Measurements from ENCODE around the gene AP2A2.
A peak's percentile ranks its signal among the peaks of the same experiment; 100 is the strongest.

The AP2A2 gene

DNA sequence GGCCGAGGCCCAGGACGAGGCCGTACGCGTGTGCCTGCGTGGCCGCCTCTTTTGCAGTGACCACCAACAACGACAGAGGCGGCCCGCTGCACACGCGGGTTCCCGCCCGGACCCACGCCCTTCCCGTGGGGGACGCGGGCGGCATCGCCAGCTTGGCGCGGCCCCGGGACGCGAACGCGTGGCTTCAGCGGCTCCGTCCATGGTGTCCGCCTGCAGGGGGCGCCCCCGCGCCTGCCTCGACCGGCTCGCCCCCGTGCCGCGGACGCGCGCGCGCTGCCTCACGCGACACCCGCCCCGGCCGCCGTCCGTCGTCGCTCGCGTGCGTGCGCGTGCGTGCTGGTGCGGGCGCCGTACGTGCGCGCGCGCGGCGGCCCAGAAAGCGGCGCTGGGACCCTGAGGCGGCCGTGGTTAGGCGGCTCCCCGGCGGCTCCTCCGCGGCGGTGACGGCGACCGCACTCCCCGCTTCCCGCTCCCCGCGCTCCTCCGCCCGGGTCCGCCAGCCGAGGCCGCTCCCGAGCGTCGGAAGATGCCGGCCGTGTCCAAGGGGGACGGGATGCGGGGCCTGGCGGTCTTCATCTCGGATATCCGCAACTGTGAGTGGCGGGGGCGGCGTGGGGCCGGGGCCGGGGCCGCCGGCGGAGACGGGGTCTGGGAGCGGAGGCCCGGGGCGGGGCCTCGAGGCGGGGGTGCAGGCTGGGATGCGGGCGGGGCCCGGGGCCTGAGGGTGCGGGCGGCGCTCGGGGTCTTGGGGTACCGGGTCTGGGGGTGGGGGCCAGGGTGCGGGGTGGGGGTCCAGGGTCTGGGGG, at the start of gene AP2A2:
Gene AP2A2 (plus strand): TSS at position 375 of the 806 bp plus-strand sequence. CDS start 152 bp downstream, at position 527.
- H3K4me3 ChIP-seq (ENCODE audit: low read depth, low read length) = peak within 1 kb of the TSS; percentile 64
- in situ Hi-C loops (cut with HindIII; ENCODE audit: low sequenced_read_pairs) = no loop called here
- peak; percentile 34 for TF ChIP-seq CTCF (IDR thresholded peaks at IDR 0.05; ENCODE audit: low read depth, low read length, missing control alignments)
- peak; percentile 70 for DNase-seq (ENCODE audit: low read depth)

- H3K4me3 ChIP-seq (ENCODE audit: low read depth, low read length) = no peak overlapping the region
- peak; percentile 27 for DNase-seq (ENCODE audit: low read depth)
- in situ Hi-C loops (cut with HindIII; ENCODE audit: low sequenced_read_pairs) = no loop called here
- TF ChIP-seq CTCF (IDR thresholded peaks at IDR 0.05; ENCODE audit: low read depth, low read length, missing control alignments) = no peak
Measured at GRCh38 chr11:876545-876944, 49.1 kb upstream of the AP2A2 start.

- no peak for TF ChIP-seq CTCF (IDR thresholded peaks at IDR 0.05; ENCODE audit: low read depth, low read length, missing control alignments)
- H3K4me3 ChIP-seq (ENCODE audit: low read depth, low read length) = no peak overlapping the region
- in situ Hi-C loops (cut with HindIII; ENCODE audit: low sequenced_read_pairs) = no loop called here
- DNase-seq (ENCODE audit: low read depth) = no peak
Measured at GRCh38 chr11:877565-877964, 48.1 kb upstream of the AP2A2 start.

DNA sequence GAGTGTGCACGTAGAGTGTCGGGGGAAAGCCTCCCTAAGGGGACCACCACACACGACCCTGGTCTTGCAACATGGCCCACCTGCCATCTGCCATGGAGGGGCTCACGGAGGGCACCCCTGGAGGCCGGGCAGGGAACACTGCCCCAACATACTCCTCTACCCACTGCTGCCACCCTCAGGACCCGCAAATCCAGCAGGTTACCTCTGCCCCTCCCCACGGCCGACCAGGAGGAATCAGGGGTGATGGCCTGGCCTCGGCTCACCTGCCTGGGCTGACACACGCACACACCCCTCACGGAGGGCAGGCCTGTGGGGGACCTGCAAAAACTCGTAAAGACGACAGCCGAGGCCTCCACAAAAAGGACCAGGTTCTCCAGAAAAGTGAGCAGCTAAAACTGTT, 45.2 kb upstream of the AP2A2 start:
- no peak overlapping the region for H3K4me3 ChIP-seq (ENCODE audit: low read depth, low read length)
- in situ Hi-C loops (cut with HindIII; ENCODE audit: low sequenced_read_pairs) = no loop called here
- TF ChIP-seq CTCF (IDR thresholded peaks at IDR 0.05; ENCODE audit: low read depth, low read length, missing control alignments) = no peak
- no peak for DNase-seq (ENCODE audit: low read depth)

DNA sequence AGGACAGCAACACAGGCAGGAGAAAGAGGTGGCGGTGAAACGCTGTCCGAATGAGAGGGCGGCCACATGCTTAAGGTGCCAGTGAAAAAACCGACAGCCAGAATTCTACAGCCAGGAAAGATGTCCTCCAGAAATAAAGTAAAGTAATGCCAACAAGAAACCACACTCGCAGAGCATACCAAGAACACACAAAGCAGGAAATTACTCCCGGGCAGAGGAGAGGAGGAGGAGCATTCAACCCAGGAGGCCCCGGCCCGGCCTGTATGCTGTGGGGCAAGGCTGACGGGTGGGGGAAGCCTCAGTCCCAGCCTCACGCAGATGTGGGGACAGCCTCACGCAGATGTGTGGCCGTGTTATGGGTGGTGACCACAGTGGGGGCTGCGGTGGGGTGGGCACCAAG, 43.1 kb upstream of the AP2A2 start:
- no peak for DNase-seq (ENCODE audit: low read depth)
- TF ChIP-seq CTCF (IDR thresholded peaks at IDR 0.05; ENCODE audit: low read depth, low read length, missing control alignments) = no peak
- H3K4me3 ChIP-seq (ENCODE audit: low read depth, low read length) = no peak overlapping the region
- in situ Hi-C loops (cut with HindIII; ENCODE audit: low sequenced_read_pairs) = no loop called here

- no peak for TF ChIP-seq CTCF (IDR thresholded peaks at IDR 0.05; ENCODE audit: low read depth, low read length, missing control alignments)
- no peak overlapping the region for H3K4me3 ChIP-seq (ENCODE audit: low read depth, low read length)
- in situ Hi-C loops (cut with HindIII; ENCODE audit: low sequenced_read_pairs) = no loop called here
- DNase-seq (ENCODE audit: low read depth) = no peak
Measured at GRCh38 chr11:883527-883926, 42.1 kb upstream of the AP2A2 start.

All from astrocyte of the cerebellum (primary cell).